ENCODE data around the gene RFX3.
A peak's percentile ranks its signal among the peaks of the same experiment; 100 is the strongest.

RFX3 gene

DNA sequence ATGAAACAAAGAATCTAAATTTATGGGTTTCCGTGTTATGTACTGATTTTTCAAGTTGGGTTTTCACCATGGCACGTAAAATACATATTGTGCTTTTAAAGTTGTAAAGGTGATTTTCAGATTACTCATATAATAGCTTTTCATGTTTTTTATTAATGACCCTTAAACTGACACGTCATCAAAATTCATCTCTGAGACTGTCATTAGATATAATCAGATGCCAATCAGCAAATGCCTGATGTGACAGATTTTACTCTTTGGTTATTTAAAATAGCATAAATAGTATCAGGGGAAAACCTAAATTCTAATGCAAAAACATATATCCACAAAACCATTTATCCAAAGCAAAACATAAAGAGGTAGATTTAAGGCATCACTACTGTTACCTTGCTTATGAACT, 11.0 kb downstream of the RFX3 start:
- Histone ChIP-seq H3K27ac (ENCODE audit: insufficient read depth in 1 of 2, low read depth in 1 of 2, low read length in 2 of 2, poor library complexity in 1 of 2, severe bottlenecking in 2 of 2) (no peak overlapping the region), H3K36me3 (ENCODE audit: control insufficient read depth in 4 of 4, insufficient read depth in 4 of 4, low read length in 3 of 4) (no peaks in the 10 kb centered on the region), H3K9me3 (ENCODE audit: control extremely low read depth in 1 of 5, control insufficient read depth in 4 of 5, insufficient read depth in 2 of 5, low read depth in 1 of 5, low read length in 4 of 5) (no peaks in the 10 kb centered on the region), H3K4me3 (ENCODE audit: control insufficient read depth in 1 of 7, extremely low read depth in 1 of 7, insufficient read depth in 4 of 7, low read depth in 2 of 7, low read length in 6 of 7) (no peak overlapping the region), H3K27me3 (replicated peaks in 2 of 5; ENCODE audit: control insufficient read depth in 4 of 5, insufficient read depth in 5 of 5, low read length in 4 of 5) (no peaks in the 10 kb centered on the region), H3K4me1 (ENCODE audit: control extremely low read depth in 1 of 4, control insufficient read depth in 4 of 4, insufficient read depth in 4 of 4, low read length in 3 of 4) (peaks cover 0 to 8% (median 5%) of the 10 kb centered on the region in 4 experiments)
- POLR2A ChIA-PET = no interaction called here
- CTCF ChIA-PET = no interaction called here
- no peak for DNase-seq
- no CpG with 5 or more reads among the region's 3 CpGs for WGBS (ENCODE audit: insufficient coverage)

DNA sequence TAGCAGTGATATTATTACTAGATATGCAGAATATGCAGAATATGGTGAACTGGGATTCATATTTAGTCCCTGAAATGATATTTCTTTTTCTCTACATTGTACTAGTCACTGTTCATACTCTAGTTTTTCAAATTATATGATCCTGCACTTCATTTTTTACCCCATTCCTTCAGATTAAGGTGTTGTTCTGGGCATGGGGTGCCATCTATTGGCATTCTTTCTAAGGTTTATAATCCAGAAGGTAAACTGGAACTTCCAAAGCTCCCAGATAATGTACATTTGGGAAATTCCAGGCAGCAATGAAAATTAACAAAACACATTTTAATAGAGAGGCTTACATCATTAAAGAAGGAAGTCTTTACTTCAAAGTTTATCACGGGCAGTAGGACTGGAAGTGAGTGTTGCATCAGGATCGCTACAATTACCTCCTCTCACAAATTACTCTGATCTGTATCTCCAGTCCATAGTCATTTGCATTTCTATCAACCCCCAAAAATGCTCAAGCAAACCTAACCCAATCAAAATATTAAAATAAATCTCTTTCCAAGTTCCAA, 12.5 kb downstream of the RFX3 start:
- H3K27ac ChIP-seq (ENCODE audit: insufficient read depth in 1 of 2, low read depth in 1 of 2, low read length in 2 of 2, poor library complexity in 1 of 2, severe bottlenecking in 2 of 2) = no peak overlapping the region
- POLR2A ChIA-PET = interaction anchor here (0.7 to 1.0 kb wide), 2 partner anchors 13 to 59 kb away, joined by 3 read pairs; no protein-coding TSS in a partner anchor

DNA sequence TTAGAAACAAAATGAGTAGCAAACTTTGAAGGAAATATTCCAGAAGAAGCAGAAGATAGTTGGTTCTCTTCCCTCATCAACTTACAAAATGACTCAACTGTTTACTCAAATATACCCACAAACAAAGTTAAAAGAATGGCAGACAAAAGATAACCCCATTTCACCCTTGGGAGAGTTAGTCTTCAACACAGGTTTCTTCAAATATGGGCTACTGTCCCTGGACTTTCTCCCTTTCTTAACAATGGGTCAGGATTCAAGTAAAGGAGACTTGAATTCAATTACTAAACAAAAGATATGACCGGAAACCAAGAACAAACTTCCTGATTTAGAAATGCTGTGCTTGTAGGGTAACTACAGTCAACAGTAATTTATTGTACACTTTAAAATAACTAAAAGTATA, 14.2 kb downstream of the RFX3 start:
- H3K4me1 ChIP-seq (ENCODE audit: control extremely low read depth in 1 of 4, control insufficient read depth in 4 of 4, insufficient read depth in 4 of 4, low read length in 3 of 4) = peaks cover 12 to 32% (median 18%) of the 10 kb centered on the region in 4 experiments
- peak in 1 of 3 donors; percentile 15 for DNase-seq
- H3K36me3 ChIP-seq (ENCODE audit: control insufficient read depth in 4 of 4, insufficient read depth in 4 of 4, low read length in 3 of 4) = no peaks in the 10 kb centered on the region
- CTCF ChIA-PET = interaction anchor here (0.8 kb wide), 1 partner anchor 41 kb away, joined by 3 read pairs; no protein-coding TSS in a partner anchor
- no CpG with 5 or more reads among the region's 1 CpG for WGBS (ENCODE audit: insufficient coverage)
- H3K27me3 ChIP-seq (replicated peaks in 2 of 5; ENCODE audit: control insufficient read depth in 4 of 5, insufficient read depth in 5 of 5, low read length in 4 of 5) = no peaks in the 10 kb centered on the region
- no peaks in the 10 kb centered on the region for H3K9me3 ChIP-seq (ENCODE audit: control extremely low read depth in 1 of 5, control insufficient read depth in 4 of 5, insufficient read depth in 2 of 5, low read depth in 1 of 5, low read length in 4 of 5)
- POLR2A ChIA-PET = no interaction called here
- no peak overlapping the region for H3K27ac ChIP-seq (ENCODE audit: insufficient read depth in 1 of 2, low read depth in 1 of 2, low read length in 2 of 2, poor library complexity in 1 of 2, severe bottlenecking in 2 of 2)
- H3K4me3 ChIP-seq (ENCODE audit: control insufficient read depth in 1 of 7, extremely low read depth in 1 of 7, insufficient read depth in 4 of 7, low read depth in 2 of 7, low read length in 6 of 7) = no peak overlapping the region

More for the DNA sequence above, 12.5 kb downstream of the RFX3 start:
- Histone ChIP-seq H3K9me3 (ENCODE audit: control extremely low read depth in 1 of 5, control insufficient read depth in 4 of 5, insufficient read depth in 2 of 5, low read depth in 1 of 5, low read length in 4 of 5) (no peaks in the 10 kb centered on the region), H3K27me3 (replicated peaks in 2 of 5; ENCODE audit: control insufficient read depth in 4 of 5, insufficient read depth in 5 of 5, low read length in 4 of 5) (no peaks in the 10 kb centered on the region), H3K36me3 (ENCODE audit: control insufficient read depth in 4 of 4, insufficient read depth in 4 of 4, low read length in 3 of 4) (no peaks in the 10 kb centered on the region), H3K4me1 (ENCODE audit: control extremely low read depth in 1 of 4, control insufficient read depth in 4 of 4, insufficient read depth in 4 of 4, low read length in 3 of 4) (peaks cover 6 to 20% (median 14%) of the 10 kb centered on the region in 4 experiments), H3K4me3 (ENCODE audit: control insufficient read depth in 1 of 7, extremely low read depth in 1 of 7, insufficient read depth in 4 of 7, low read depth in 2 of 7, low read length in 6 of 7) (no peak overlapping the region)
- no peak for DNase-seq
- CTCF ChIA-PET = interaction anchor here (0.8 kb wide), 1 partner anchor 46 kb away, joined by 3 read pairs; no protein-coding TSS in a partner anchor
- 62% methylated on average over 2 of the region's 2 CpGs for WGBS (ENCODE audit: insufficient coverage)

DNA sequence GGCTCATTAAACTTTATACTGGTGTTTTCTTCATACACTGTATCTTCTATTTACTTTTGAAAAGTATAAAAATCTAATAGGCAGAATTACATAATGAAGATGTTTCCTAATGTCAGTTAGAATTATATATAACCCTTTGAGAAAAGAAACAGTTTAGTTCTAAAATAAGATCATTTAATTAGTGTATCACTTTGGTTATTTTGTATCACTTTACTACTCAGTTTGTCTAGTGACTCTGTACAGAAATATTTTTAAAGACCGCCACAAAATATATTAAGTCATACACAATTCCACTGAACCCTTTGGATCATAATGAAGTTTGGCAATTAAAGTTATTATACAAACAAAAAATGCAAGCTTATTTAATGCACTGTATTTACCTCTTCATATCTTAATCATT, 15.0 kb downstream of the RFX3 start:
- Histone ChIP-seq H3K27ac (ENCODE audit: insufficient read depth in 1 of 2, low read depth in 1 of 2, low read length in 2 of 2, poor library complexity in 1 of 2, severe bottlenecking in 2 of 2) (no peak overlapping the region), H3K4me1 (ENCODE audit: control extremely low read depth in 1 of 4, control insufficient read depth in 4 of 4, insufficient read depth in 4 of 4, low read length in 3 of 4) (peaks cover 12 to 32% (median 18%) of the 10 kb centered on the region in 4 experiments), H3K27me3 (replicated peaks in 2 of 5; ENCODE audit: control insufficient read depth in 4 of 5, insufficient read depth in 5 of 5, low read length in 4 of 5) (no peaks in the 10 kb centered on the region), H3K4me3 (ENCODE audit: control insufficient read depth in 1 of 7, extremely low read depth in 1 of 7, insufficient read depth in 4 of 7, low read depth in 2 of 7, low read length in 6 of 7) (no peak overlapping the region), H3K9me3 (ENCODE audit: control extremely low read depth in 1 of 5, control insufficient read depth in 4 of 5, insufficient read depth in 2 of 5, low read depth in 1 of 5, low read length in 4 of 5) (no peaks in the 10 kb centered on the region), H3K36me3 (ENCODE audit: control insufficient read depth in 4 of 4, insufficient read depth in 4 of 4, low read length in 3 of 4) (no peaks in the 10 kb centered on the region)
- CTCF ChIA-PET = interaction anchor here (0.8 kb wide), 1 partner anchor 41 kb away, joined by 3 read pairs; no protein-coding TSS in a partner anchor
- POLR2A ChIA-PET = no interaction called here
- DNase-seq = no peak
- no CpG with 5 or more reads among the region's 1 CpG for WGBS (ENCODE audit: insufficient coverage)

DNA sequence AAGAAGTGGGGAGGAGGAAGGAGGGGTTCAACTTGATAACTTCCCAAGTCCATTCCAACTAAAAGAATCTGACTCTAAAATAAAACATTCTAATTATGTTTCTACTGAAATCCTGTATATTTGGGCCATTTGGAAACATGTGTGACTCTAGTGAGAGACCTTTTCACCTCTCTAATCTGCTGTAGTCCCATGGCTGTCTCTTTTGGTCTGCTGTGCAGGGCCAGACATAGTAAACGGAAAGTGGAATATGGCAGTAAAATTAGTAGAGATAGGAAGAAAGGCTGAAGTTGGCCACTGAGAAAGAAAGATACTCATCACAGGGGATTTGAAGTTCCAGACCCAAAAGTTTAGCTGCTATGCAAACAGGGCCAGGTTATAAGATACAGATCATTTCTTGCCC, 15.9 kb downstream of the RFX3 start:
- ChIA-PET POLR2A (no interaction called here), CTCF (no interaction called here)
- H3K9me3 ChIP-seq (ENCODE audit: control extremely low read depth in 1 of 5, control insufficient read depth in 4 of 5, insufficient read depth in 2 of 5, low read depth in 1 of 5, low read length in 4 of 5) = no peaks in the 10 kb centered on the region
- H3K27ac ChIP-seq (ENCODE audit: insufficient read depth in 1 of 2, low read depth in 1 of 2, low read length in 2 of 2, poor library complexity in 1 of 2, severe bottlenecking in 2 of 2) = peak overlapping the region in 1 of 2 experiments; percentile 88
- H3K4me3 ChIP-seq (ENCODE audit: control insufficient read depth in 1 of 7, extremely low read depth in 1 of 7, insufficient read depth in 4 of 7, low read depth in 2 of 7, low read length in 6 of 7) = no peak overlapping the region
- DNase-seq = no peak
- no CpG with 5 or more reads among the region's 1 CpG for WGBS (ENCODE audit: insufficient coverage)
- no peaks in the 10 kb centered on the region for H3K36me3 ChIP-seq (ENCODE audit: control insufficient read depth in 4 of 4, insufficient read depth in 4 of 4, low read length in 3 of 4)
- peaks cover 12 to 32% (median 18%) of the 10 kb centered on the region in 4 experiments for H3K4me1 ChIP-seq (ENCODE audit: control extremely low read depth in 1 of 4, control insufficient read depth in 4 of 4, insufficient read depth in 4 of 4, low read length in 3 of 4)
- H3K27me3 ChIP-seq (replicated peaks in 2 of 5; ENCODE audit: control insufficient read depth in 4 of 5, insufficient read depth in 5 of 5, low read length in 4 of 5) = no peaks in the 10 kb centered on the region

DNA sequence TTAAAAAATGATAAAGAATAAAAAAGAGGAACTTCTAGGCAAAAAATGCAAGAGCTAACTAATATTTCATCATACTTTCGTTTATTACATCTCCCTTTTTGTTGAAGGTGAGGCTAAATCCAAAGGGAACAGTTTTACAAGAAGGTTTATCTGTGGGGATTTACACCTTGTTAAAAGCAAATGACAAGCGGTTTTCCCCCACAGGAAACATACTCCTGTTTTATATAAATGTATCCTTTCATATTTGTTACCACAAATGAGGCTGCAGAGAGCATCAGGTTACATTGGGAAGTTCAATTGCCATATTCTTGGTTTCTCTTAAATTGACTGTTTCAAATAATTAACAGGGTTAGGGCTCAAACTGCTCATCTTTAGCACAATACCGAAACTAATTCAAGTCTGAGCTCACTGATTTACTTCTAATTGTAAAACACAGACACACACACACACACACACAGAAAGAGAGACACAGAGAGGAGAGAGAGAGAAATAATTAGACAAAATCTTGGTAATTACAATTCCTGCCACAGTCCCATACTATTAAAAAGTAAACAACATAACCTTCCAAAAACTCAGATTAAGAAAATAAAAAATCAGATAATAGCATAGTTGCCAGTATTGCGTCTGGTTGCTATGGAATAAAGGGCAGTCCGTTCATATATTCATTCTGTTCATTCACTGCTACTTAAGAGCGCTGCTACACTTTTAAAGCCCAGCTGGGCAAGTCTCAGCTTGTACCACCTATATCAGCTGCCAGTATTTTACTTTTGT, 17.1 kb downstream of the RFX3 start:
- H3K4me1 ChIP-seq (ENCODE audit: control extremely low read depth in 1 of 4, control insufficient read depth in 4 of 4, insufficient read depth in 4 of 4, low read length in 3 of 4) = peaks cover 12 to 32% (median 18%) of the 10 kb centered on the region in 4 experiments
- no peaks in the 10 kb centered on the region for H3K36me3 ChIP-seq (ENCODE audit: control insufficient read depth in 4 of 4, insufficient read depth in 4 of 4, low read length in 3 of 4)
- peak overlapping the region; percentile 64 to 88 for H3K27ac ChIP-seq (ENCODE audit: insufficient read depth in 1 of 2, low read depth in 1 of 2, low read length in 2 of 2, poor library complexity in 1 of 2, severe bottlenecking in 2 of 2)
- CTCF ChIA-PET = interaction anchor here (1.0 to 2.8 kb wide), 5 partner anchors 8 to 29 kb away, joined by 3 to 13 read pairs (median 6); partner anchors contain the start of gene RFX3
- DNase-seq = peak in 2 of 3 donors; percentile 58 to 65
- no peaks in the 10 kb centered on the region for H3K9me3 ChIP-seq (ENCODE audit: control extremely low read depth in 1 of 5, control insufficient read depth in 4 of 5, insufficient read depth in 2 of 5, low read depth in 1 of 5, low read length in 4 of 5)
- H3K4me3 ChIP-seq (ENCODE audit: control insufficient read depth in 1 of 7, extremely low read depth in 1 of 7, insufficient read depth in 4 of 7, low read depth in 2 of 7, low read length in 6 of 7) = peak overlapping the region in 6 of 7 experiments; percentile 12 to 70 (median 40)
- POLR2A ChIA-PET = interaction anchor here (1.7 kb wide), 1 partner anchor 18 kb away, joined by 11 read pairs; the partner anchor contains the start of gene RFX3
- no peaks in the 10 kb centered on the region for H3K27me3 ChIP-seq (replicated peaks in 2 of 5; ENCODE audit: control insufficient read depth in 4 of 5, insufficient read depth in 5 of 5, low read length in 4 of 5)
- 100% methylated on average over 2 of the region's 6 CpGs for WGBS (ENCODE audit: insufficient coverage)

DNA sequence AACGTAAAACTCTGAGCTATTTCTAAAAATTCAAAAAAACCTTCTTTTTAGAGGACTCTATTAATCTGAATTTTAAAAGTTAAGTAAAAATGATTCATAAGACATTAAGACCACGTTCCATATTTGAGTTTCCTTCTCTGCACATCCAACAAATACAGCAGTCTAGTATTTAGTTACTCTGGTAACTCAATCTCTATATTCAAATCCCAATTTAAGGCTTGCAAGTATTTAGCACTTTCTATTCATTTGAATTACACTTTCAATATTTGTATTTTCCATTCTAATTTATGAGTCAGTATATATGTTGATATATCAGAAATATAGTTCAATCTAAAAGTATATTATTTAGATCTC, 17.7 kb downstream of the RFX3 start:
- Histone ChIP-seq H3K27ac (ENCODE audit: insufficient read depth in 1 of 2, low read depth in 1 of 2, low read length in 2 of 2, poor library complexity in 1 of 2, severe bottlenecking in 2 of 2) (peak overlapping the region; percentile 64 to 88), H3K36me3 (ENCODE audit: control insufficient read depth in 4 of 4, insufficient read depth in 4 of 4, low read length in 3 of 4) (no peaks in the 10 kb centered on the region), H3K4me1 (ENCODE audit: control extremely low read depth in 1 of 4, control insufficient read depth in 4 of 4, insufficient read depth in 4 of 4, low read length in 3 of 4) (peaks cover 12 to 32% (median 18%) of the 10 kb centered on the region in 4 experiments), H3K4me3 (ENCODE audit: control insufficient read depth in 1 of 7, extremely low read depth in 1 of 7, insufficient read depth in 4 of 7, low read depth in 2 of 7, low read length in 6 of 7) (peak overlapping the region in 4 of 7 experiments; percentile 37 to 70 (median 50)), H3K27me3 (replicated peaks in 2 of 5; ENCODE audit: control insufficient read depth in 4 of 5, insufficient read depth in 5 of 5, low read length in 4 of 5) (no peaks in the 10 kb centered on the region), H3K9me3 (ENCODE audit: control extremely low read depth in 1 of 5, control insufficient read depth in 4 of 5, insufficient read depth in 2 of 5, low read depth in 1 of 5, low read length in 4 of 5) (no peaks in the 10 kb centered on the region)
- no peak for DNase-seq
- ChIA-PET POLR2A (interaction anchor here (1.7 kb wide), 1 partner anchor 18 kb away, joined by 11 read pairs; the partner anchor contains the start of gene RFX3), CTCF (interaction anchor here (1.0 to 2.8 kb wide), 5 partner anchors 9 to 28 kb away, joined by 3 to 13 read pairs (median 6); partner anchors contain the start of gene RFX3)
- no CpG with 5 or more reads among the region's 2 CpGs for WGBS (ENCODE audit: insufficient coverage)

All from common myeloid progenitor, CD34-positive (primary cell).